Left forelimb (tissue), 1 donor: ENCODE data around the gene HOXB6.

Source experiments
- DNase-seq: peaks from one replicate; pipeline ENCODE4 v3.0.0-alpha.2; 2018; ENCODE audit warnings: low spot score

The HOXB6 gene

GRCh38 chr17:48552466-48553189 lies 52.2 kb downstream of the HOXB6 start:
- no peak for DNase-seq

GRCh38 chr17:48551596-48552465 lies 53.0 kb downstream of the HOXB6 start:
- no peak for DNase-seq

- no peak for DNase-seq
These were observed 53.6 kb downstream of the HOXB6 start for GRCh38 chr17:48551214-48551555.

- DNase-seq = no peak
These were observed 54.1 kb downstream of the HOXB6 start for GRCh38 chr17:48550502-48551213.

GRCh38 chr17:48549914-48550501 lies 54.8 kb downstream of the HOXB6 start:
- DNase-seq = no peak

- no peak for DNase-seq
These were observed 55.5 kb downstream of the HOXB6 start for GRCh38 chr17:48549281-48549630.

- no peak for DNase-seq
These were observed 56.1 kb downstream of the HOXB6 start for GRCh38 chr17:48548523-48549280.

- DNase-seq = no peak
These were observed 56.8 kb downstream of the HOXB6 start for GRCh38 chr17:48547808-48548522.

- DNase-seq = no peak
These were observed 57.6 kb downstream of the HOXB6 start for GRCh38 chr17:48546924-48547807.

- DNase-seq = no peak
These were observed 58.5 kb downstream of the HOXB6 start for GRCh38 chr17:48546137-48546923.
